ENCODE data around the gene BAIAP2.

Gene BAIAP2

GRCh38 chr17:81082177-81083073 lies 47.5 kb downstream of the BAIAP2 start:
- peak; percentile 13 for DNase-seq (ENCODE audit: low read depth)
- in situ Hi-C loops (cut with HindIII; ENCODE audit: low sequenced_read_pairs), result loop anchor here (25.0 kb wide), 1 partner anchor 645 kb away; no protein-coding TSS in a partner anchor
- TF ChIP-seq CTCF (IDR thresholded peaks at IDR 0.05; ENCODE audit: low read depth, low read length, missing control alignments), result no peak
- H3K4me3 ChIP-seq (ENCODE audit: low read depth, low read length), result no peak overlapping the region

GRCh38 chr17:81083125-81083765 lies 48.3 kb downstream of the BAIAP2 start:
- DNase-seq (ENCODE audit: low read depth), result no peak
- in situ Hi-C loops (cut with HindIII; ENCODE audit: low sequenced_read_pairs), result loop anchor here (25.0 kb wide), 1 partner anchor 646 kb away; no protein-coding TSS in a partner anchor
- no peak for TF ChIP-seq CTCF (IDR thresholded peaks at IDR 0.05; ENCODE audit: low read depth, low read length, missing control alignments)
- no peak overlapping the region for H3K4me3 ChIP-seq (ENCODE audit: low read depth, low read length)

GRCh38 chr17:81084680-81085419 lies 49.9 kb downstream of the BAIAP2 start:
- TF ChIP-seq CTCF (IDR thresholded peaks at IDR 0.05; ENCODE audit: low read depth, low read length, missing control alignments), result no peak
- no peak overlapping the region for H3K4me3 ChIP-seq (ENCODE audit: low read depth, low read length)

GRCh38 chr17:81085420-81085911 lies 50.5 kb downstream of the BAIAP2 start:
- TF ChIP-seq CTCF (IDR thresholded peaks at IDR 0.05; ENCODE audit: low read depth, low read length, missing control alignments), result no peak
- no peak for DNase-seq (ENCODE audit: low read depth)
- no peak overlapping the region for H3K4me3 ChIP-seq (ENCODE audit: low read depth, low read length)
- in situ Hi-C loops (cut with HindIII; ENCODE audit: low sequenced_read_pairs), result loop anchor here (5.0 to 25.0 kb wide), 2 partner anchors 63 to 648 kb away; no protein-coding TSS in a partner anchor

More at GRCh38 chr17:81084680-81085419, 49.9 kb downstream of the BAIAP2 start:
- in situ Hi-C loops (cut with HindIII; ENCODE audit: low sequenced_read_pairs), result loop anchor here (5.0 to 25.0 kb wide), 2 partner anchors 63 to 648 kb away; no protein-coding TSS in a partner anchor
- no peak for DNase-seq (ENCODE audit: low read depth)

GRCh38 chr17:81086789-81087551 lies 52.0 kb downstream of the BAIAP2 start:
- in situ Hi-C loops (cut with HindIII; ENCODE audit: low sequenced_read_pairs), result loop anchor here (5.0 to 25.0 kb wide), 2 partner anchors 65 to 650 kb away; no protein-coding TSS in a partner anchor
- DNase-seq (ENCODE audit: low read depth), result no peak
- TF ChIP-seq CTCF (IDR thresholded peaks at IDR 0.05; ENCODE audit: low read depth, low read length, missing control alignments), result no peak
- H3K4me3 ChIP-seq (ENCODE audit: low read depth, low read length), result no peak overlapping the region

Data from astrocyte of the cerebellum (primary cell).